Stimulated activated naive B cell treated with anti-CD40 and anti-IgM and Interleukin-4, amounts not matched to agents 10 μg/mL and 1 μg/mL and 100 μg/mL, for 72 hours (primary cell): ENCODE results near the gene MMAA.
"Not testable (repeated sequence)": the region's sequence is repeated elsewhere in the genome, so short reads cannot be mapped to it uniquely, and the experiment has no call there.

Experiments
- ATAC-seq, 2 donors: fragments of 150-1000 bp; cut with Tn5 transposase; replicated peaks; 2 replicates each; pipeline ENCODE4 v1.10.0; 2021; ENCODE audit warnings: moderate library complexity in 1 of 2
- DNase-seq: peaks from one replicate; pipeline ENCODE4 v3.0.0; 2021
- H3K27ac Mint-ChIP-seq: one replicate; pipeline ENCODE4 v1.8.0; 2022; ENCODE audit warnings: mild to moderate bottlenecking, mixed read lengths
- H3K27me3 Mint-ChIP-seq, 2 donors: one replicate each; pipeline ENCODE4 v1.8.0; 2022; ENCODE audit warnings: mixed read lengths in 2 of 2
- H3K36me3 Mint-ChIP-seq, 2 donors: one replicate each; pipeline ENCODE4 v1.8.0; 2022; ENCODE audit warnings: mixed read lengths in 2 of 2, mild to moderate bottlenecking in 1 of 2
- H3K4me1 Mint-ChIP-seq, 2 donors: one replicate each; pipeline ENCODE4 v1.8.0; 2022; ENCODE audit warnings: mixed read lengths in 2 of 2, mild to moderate bottlenecking in 1 of 2
- H3K4me3 Mint-ChIP-seq, 2 donors: one replicate each; pipeline ENCODE4 v1.8.0; 2022; ENCODE audit warnings: mild to moderate bottlenecking in 2 of 2, mixed read lengths in 2 of 2, moderate library complexity in 1 of 2
- H3K9me3 Mint-ChIP-seq, 2 donors: one replicate each; pipeline ENCODE4 v1.8.0; 2022; ENCODE audit warnings: mixed read lengths in 2 of 2, mild to moderate bottlenecking in 1 of 2

MMAA gene

GRCh38 chr4:145618210-145618931, 814 bp upstream of the MMAA start:
- H3K4me3 Mint-ChIP-seq, result peak overlapping the region; percentile 94 to 99
- peak overlapping the region; percentile 98 for H3K27ac Mint-ChIP-seq
- peaks cover 11 to 15% of the 10 kb centered on the region in 2 donors for H3K36me3 Mint-ChIP-seq
- peaks cover 7 to 18% of the 10 kb centered on the region in 2 donors for H3K4me1 Mint-ChIP-seq
- DNase-seq, result no peak
- H3K9me3 Mint-ChIP-seq, result peaks cover 2 to 4% of the 10 kb centered on the region in 2 donors
- peak in 1 of 2 donors; percentile 2 for ATAC-seq
- no peaks in the 10 kb centered on the region for H3K27me3 Mint-ChIP-seq

- Mint-ChIP-seq H3K27ac (peak overlapping the region; percentile 98), H3K4me3 (peak overlapping the region; percentile 94 to 99), H3K36me3 (peaks cover 11 to 16% of the 10 kb centered on the region in 2 donors), H3K27me3 (no peaks in the 10 kb centered on the region), H3K9me3 (peaks cover 2 to 4% of the 10 kb centered on the region in 2 donors), H3K4me1 (peaks cover 9 to 18% of the 10 kb centered on the region in 2 donors)
- DNase-seq, result no peak
- peak; percentile 67 for ATAC-seq
These were observed 433 bp downstream of the MMAA start for GRCh38 chr4:145619639-145619996.

- not testable (repeated sequence) for H3K27me3 Mint-ChIP-seq, H3K4me3 Mint-ChIP-seq, DNase-seq, H3K27ac Mint-ChIP-seq, H3K9me3 Mint-ChIP-seq, ATAC-seq
- Mint-ChIP-seq H3K36me3 (peaks cover 15 to 19% of the 10 kb centered on the region in 2 donors), H3K4me1 (peaks cover 10 to 23% of the 10 kb centered on the region in 2 donors)
These were observed 2.9 kb downstream of the MMAA start for GRCh38 chr4:145622067-145622466.

- no peak overlapping the region for H3K27ac Mint-ChIP-seq
- no peak overlapping the region for H3K4me3 Mint-ChIP-seq
- no peaks in the 10 kb centered on the region for H3K27me3 Mint-ChIP-seq
- peaks cover 13 to 22% of the 10 kb centered on the region in 2 donors for H3K4me1 Mint-ChIP-seq
- DNase-seq, result no peak
- peaks cover 2 to 4% of the 10 kb centered on the region in 2 donors for H3K9me3 Mint-ChIP-seq
- H3K36me3 Mint-ChIP-seq, result peaks cover 15 to 22% of the 10 kb centered on the region in 2 donors
- ATAC-seq, result no peak
These were observed 4.6 kb downstream of the MMAA start for GRCh38 chr4:145623831-145624230.

GRCh38 chr4:145625677-145626622, 6.8 kb downstream of the MMAA start:
- H3K9me3 Mint-ChIP-seq, result peaks cover 4% of the 10 kb centered on the region in 2 donors
- H3K4me3 Mint-ChIP-seq, result no peak overlapping the region
- H3K27me3 Mint-ChIP-seq, result no peaks in the 10 kb centered on the region
- H3K4me1 Mint-ChIP-seq, result peaks cover 8 to 12% of the 10 kb centered on the region in 2 donors
- DNase-seq (no peak), ATAC-seq (no peak)
- H3K36me3 Mint-ChIP-seq, result peaks cover 24 to 31% of the 10 kb centered on the region in 2 donors
- no peak overlapping the region for H3K27ac Mint-ChIP-seq

GRCh38 chr4:145626623-145626982, 7.4 kb downstream of the MMAA start:
- DNase-seq, result no peak

GRCh38 chr4:145635117-145635516, 15.9 kb downstream of the MMAA start:
- H3K4me1 Mint-ChIP-seq, result peaks cover 5 to 10% of the 10 kb centered on the region in 2 donors
- peaks cover 14 to 33% of the 10 kb centered on the region in 2 donors for H3K36me3 Mint-ChIP-seq

More at GRCh38 chr4:145626623-145626982, 7.4 kb downstream of the MMAA start:
- no peaks in the 10 kb centered on the region for H3K27me3 Mint-ChIP-seq
- H3K36me3 Mint-ChIP-seq, result peaks cover 20 to 31% of the 10 kb centered on the region in 2 donors
- no peak overlapping the region for H3K27ac Mint-ChIP-seq
- ATAC-seq, result no peak
- H3K4me3 Mint-ChIP-seq, result no peak overlapping the region
- peaks cover 9 to 11% of the 10 kb centered on the region in 2 donors for H3K4me1 Mint-ChIP-seq
- H3K9me3 Mint-ChIP-seq, result peaks cover 4% of the 10 kb centered on the region in 2 donors

GRCh38 chr4:145635630-145636029, 16.4 kb downstream of the MMAA start:
- Mint-ChIP-seq H3K27ac (no peak overlapping the region), H3K27me3 (no peaks in the 10 kb centered on the region), H3K36me3 (peaks cover 12 to 30% of the 10 kb centered on the region in 2 donors), H3K4me1 (peaks cover 5 to 10% of the 10 kb centered on the region in 2 donors), H3K9me3 (no peaks in the 10 kb centered on the region), H3K4me3 (no peak overlapping the region)
- DNase-seq (no peak), ATAC-seq (peak in 1 of 2 donors; percentile 23)

More at GRCh38 chr4:145635117-145635516, 15.9 kb downstream of the MMAA start:
- no peak overlapping the region for H3K4me3 Mint-ChIP-seq
- no peak overlapping the region for H3K27ac Mint-ChIP-seq
- no peaks in the 10 kb centered on the region for H3K27me3 Mint-ChIP-seq
- no peaks in the 10 kb centered on the region for H3K9me3 Mint-ChIP-seq
- no peak for DNase-seq
- no peak for ATAC-seq

- no peak for ATAC-seq
- DNase-seq, result no peak
- H3K4me1 Mint-ChIP-seq, result no peaks in the 10 kb centered on the region
- no peak overlapping the region for H3K4me3 Mint-ChIP-seq
- peaks cover 9 to 37% of the 10 kb centered on the region in 2 donors for H3K36me3 Mint-ChIP-seq
- no peaks in the 10 kb centered on the region for H3K9me3 Mint-ChIP-seq
- H3K27me3 Mint-ChIP-seq, result no peaks in the 10 kb centered on the region
- H3K27ac Mint-ChIP-seq, result no peak overlapping the region
These were observed 20.1 kb downstream of the MMAA start for GRCh38 chr4:145639186-145639698.

- H3K36me3 Mint-ChIP-seq, result peaks cover 9 to 39% of the 10 kb centered on the region in 2 donors
- not testable (repeated sequence) for H3K9me3 Mint-ChIP-seq, DNase-seq, H3K4me1 Mint-ChIP-seq, H3K27ac Mint-ChIP-seq, H3K27me3 Mint-ChIP-seq, H3K4me3 Mint-ChIP-seq, ATAC-seq
These were observed 21.1 kb downstream of the MMAA start for GRCh38 chr4:145640236-145640635.

GRCh38 chr4:145643295-145643694, 24.1 kb downstream of the MMAA start:
- ATAC-seq (no peak), DNase-seq (no peak)
- H3K36me3 Mint-ChIP-seq, result peaks cover 24 to 52% of the 10 kb centered on the region in 2 donors
- H3K9me3 Mint-ChIP-seq, result no peaks in the 10 kb centered on the region
- no peak overlapping the region for H3K4me3 Mint-ChIP-seq
- H3K27me3 Mint-ChIP-seq, result no peaks in the 10 kb centered on the region
- H3K27ac Mint-ChIP-seq, result no peak overlapping the region
- no peaks in the 10 kb centered on the region for H3K4me1 Mint-ChIP-seq

- no peaks in the 10 kb centered on the region for H3K9me3 Mint-ChIP-seq
- no peaks in the 10 kb centered on the region for H3K4me1 Mint-ChIP-seq
- H3K27ac Mint-ChIP-seq, result no peak overlapping the region
- no peaks in the 10 kb centered on the region for H3K27me3 Mint-ChIP-seq
- H3K36me3 Mint-ChIP-seq, result peaks cover 20 to 47% of the 10 kb centered on the region in 2 donors
- no peak overlapping the region for H3K4me3 Mint-ChIP-seq
- ATAC-seq, result no peak
- no peak for DNase-seq
These were observed 25.5 kb downstream of the MMAA start for GRCh38 chr4:145644699-145645098.

GRCh38 chr4:145656156-145656555, 37.0 kb downstream of the MMAA start:
- DNase-seq (no peak), ATAC-seq (no peak)
- H3K4me3 Mint-ChIP-seq, result no peak overlapping the region
- peaks cover 44 to 78% of the 10 kb centered on the region in 2 donors for H3K36me3 Mint-ChIP-seq
- H3K27ac Mint-ChIP-seq, result no peak overlapping the region
- no peaks in the 10 kb centered on the region for H3K4me1 Mint-ChIP-seq
- no peaks in the 10 kb centered on the region for H3K27me3 Mint-ChIP-seq
- peaks cover 6 to 9% of the 10 kb centered on the region in 2 donors for H3K9me3 Mint-ChIP-seq

- no peaks in the 10 kb centered on the region for H3K27me3 Mint-ChIP-seq
- peaks cover 36 to 65% of the 10 kb centered on the region in 2 donors for H3K36me3 Mint-ChIP-seq
- peaks cover 9 to 14% of the 10 kb centered on the region in 2 donors for H3K9me3 Mint-ChIP-seq
- H3K4me3 Mint-ChIP-seq, result no peak overlapping the region
- no peak for DNase-seq
- no peak for ATAC-seq
- H3K27ac Mint-ChIP-seq, result no peak overlapping the region
- H3K4me1 Mint-ChIP-seq, result no peaks in the 10 kb centered on the region
These were observed 40.9 kb downstream of the MMAA start for GRCh38 chr4:145660064-145660463.
